ENCODE measurements around the gene DENND6B. TPM values are rescaled to one million over a fixed set of nuclear protein-coding genes. Genes with fewer than 3 reads are reported as not detected.

The DENND6B gene
- total RNA-seq, 1 experiment from 2014 or later: 11.0 TPM

DNA sequence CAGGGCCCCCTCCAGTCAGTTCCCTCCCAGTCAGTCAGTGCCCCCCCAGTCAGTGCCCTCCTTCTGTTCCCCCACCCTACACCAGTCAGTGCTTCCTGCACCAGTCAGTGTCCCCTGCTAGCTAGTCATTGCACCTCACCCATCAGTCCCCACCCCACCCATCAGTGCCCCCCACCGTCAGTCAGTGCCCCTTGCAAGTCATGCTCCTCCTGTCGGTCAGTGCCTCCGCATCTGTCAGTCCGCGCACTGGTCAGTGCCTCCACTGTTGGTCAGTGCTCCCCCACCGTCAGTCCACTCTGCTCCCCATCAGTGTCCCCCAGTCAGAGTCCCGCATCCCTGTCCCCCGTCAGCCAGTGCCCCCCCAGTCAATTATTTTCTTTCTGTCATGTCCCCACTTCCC is 19.7 kb upstream of the DENND6B start (continued):
- no peak for TF ChIP-seq ATF3 (IDR thresholded peaks at IDR 0.05)

DNA sequence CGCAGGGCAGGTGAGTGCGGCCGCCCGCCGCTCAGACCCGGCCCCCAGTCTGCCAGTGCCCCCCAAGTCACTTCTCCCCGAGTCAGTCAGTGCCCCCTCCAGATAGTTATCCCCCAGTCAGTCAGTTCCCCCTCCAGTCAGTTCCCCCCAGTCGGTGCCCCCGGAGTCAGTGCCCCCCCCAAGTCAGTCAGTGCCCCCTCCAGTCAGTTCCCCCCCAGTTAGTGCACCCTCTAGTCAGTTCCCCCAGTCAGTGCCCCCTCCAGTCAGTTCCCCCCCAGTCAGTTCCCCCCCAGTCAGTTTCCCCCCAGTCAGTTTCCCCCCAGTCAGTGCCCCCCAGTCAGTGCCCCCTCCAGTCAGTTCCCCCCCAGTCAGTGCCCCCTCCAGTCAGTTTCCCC is 16.7 kb upstream of the DENND6B start:
- no TSS peak for BruUV-seq (replicated peaks)
- H3K4me3 ChIP-seq (replicated peaks in 1 of 2; ENCODE audit: low read depth in 1 of 2, low read length in 2 of 2): peak overlapping the region; percentile 57 to 73
- no peaks in the 10 kb centered on the region; a peak in 1 of 4 replicates for H3K36me3 ChIP-seq (ENCODE audit: control insufficient read depth in 1 of 2, insufficient read depth in 2 of 2, low read length in 2 of 2)
- peak overlapping the region; percentile 65 for H3K4me2 ChIP-seq (ENCODE audit: low read length)
- H3K4me1 ChIP-seq (ENCODE audit: control insufficient read depth in 1 of 2, insufficient read depth in 2 of 2, low read length in 2 of 2): peaks cover 4 to 12% of the 10 kb centered on the region in 2 experiments
- POLR2A ChIA-PET: no interaction called here
- 0 out of 2 replicates have a peak, but pooled peaks cover 4% of the 10 kb centered on the region for H4K20me1 ChIP-seq (ENCODE audit: insufficient read depth)
- no peak overlapping the region for H2AFZ ChIP-seq (ENCODE audit: low read depth, low read length, poor library complexity, severe bottlenecking)
- CTCF ChIA-PET: interaction anchor here (0.7 kb wide), 2 partner anchors 47 to 91 kb away, joined by 3 to 4 read pairs; no protein-coding TSS in a partner anchor
- no peaks in the 10 kb centered on the region for H3K27me3 ChIP-seq (ENCODE audit: insufficient read depth, low read length)
- peaks cover 30% of the 10 kb centered on the region for H3K79me2 ChIP-seq (ENCODE audit: insufficient read depth, low read length)
- H3K9ac ChIP-seq (ENCODE audit: low read length): peak overlapping the region; percentile 90
- RAD21 ChIA-PET (ENCODE audit: low non-redundant PET in 1 of 2, low total read pairs in 2 of 2, uncharacterized antibody in 2 of 2, unreplicated experiment in 2 of 2): no interaction called here
- intact Hi-C loops (cut with micrococcal nuclease): no loop called here
- H3K9me2 ChIP-seq (ENCODE audit: insufficient read depth): no peaks in the 10 kb centered on the region
- TF ChIP-seq EGR1 (IDR thresholded peaks at IDR 0.05; ENCODE audit: low read depth): no peak
- TF ChIP-seq ZFX (IDR thresholded peaks at IDR 0.05): peak; percentile 3; the same call in 1 of the 2 replicates
- no peak for TF ChIP-seq POLR2AphosphoS5 (IDR thresholded peaks at IDR 0.05; ENCODE audit: low read depth, low read length)
- peaks cover 0 to 11% of the 10 kb centered on the region in 2 experiments; a peak in 1 of 4 replicates for H3K9me3 ChIP-seq (ENCODE audit: control insufficient read depth in 1 of 2, insufficient read depth in 1 of 2, low read depth in 1 of 2, low read length in 2 of 2)
- no peak for DNase-seq (ENCODE audit: low read depth, low spot score)
- peak overlapping the region; percentile 87 for H3K27ac ChIP-seq (ENCODE audit: low read depth, low read length)
- no peak for ATAC-seq

GRCh38 chr22:50342651-50343540 is 16.1 kb upstream of the DENND6B start, which contains the start of gene PPP6R2:
TSS of gene PPP6R2 (plus strand) at chr22:50343327. CDS start at chr22:50393909, 50,582 bp downstream.
- Histone ChIP-seq H3K36me3 (ENCODE audit: control insufficient read depth in 1 of 2, insufficient read depth in 2 of 2, low read length in 2 of 2) (no peaks in the 10 kb centered on the region; a peak in 1 of 4 replicates), H3K9me2 (ENCODE audit: insufficient read depth) (no peaks in the 10 kb centered on the region), H3K4me2 (ENCODE audit: low read length) (peak within 1 kb of the TSS; percentile 93), H3K4me1 (ENCODE audit: control insufficient read depth in 1 of 2, insufficient read depth in 2 of 2, low read length in 2 of 2) (peaks cover 4 to 12% of the 10 kb centered on the region in 2 experiments), H3K79me2 (ENCODE audit: insufficient read depth, low read length) (peaks cover 24% of the 10 kb centered on the region), H3K9ac (ENCODE audit: low read length) (peak within 1 kb of the TSS; percentile 90), H3K27me3 (ENCODE audit: insufficient read depth, low read length) (no peaks in the 10 kb centered on the region), H3K27ac (ENCODE audit: low read depth, low read length) (peak within 1 kb of the TSS; percentile 87), H2AFZ (ENCODE audit: low read depth, low read length, poor library complexity, severe bottlenecking) (no peak within 1 kb of the TSS), H3K4me3 (replicated peaks in 1 of 2; ENCODE audit: low read depth in 1 of 2, low read length in 2 of 2) (peak within 1 kb of the TSS; percentile 57 to 73), H3K9me3 (ENCODE audit: control insufficient read depth in 1 of 2, insufficient read depth in 1 of 2, low read depth in 1 of 2, low read length in 2 of 2) (peaks cover 0 to 16% of the 10 kb centered on the region in 2 experiments; a peak in 1 of 4 replicates), H4K20me1 (ENCODE audit: insufficient read depth) (no peaks in the 10 kb centered on the region)
- 0 out of 2 replicates have a peak, but pooled peaks have one; percentile 9 for TF ChIP-seq CBX3 (IDR thresholded peaks at IDR 0.05; ENCODE audit: low read depth)
- TF ChIP-seq MAX (IDR thresholded peaks at IDR 0.05): peak; percentile 66
- peak; percentile 68; the same call in 1 of the 2 replicates for TF ChIP-seq ZFX (IDR thresholded peaks at IDR 0.05)
- peak; percentile 86 for TF ChIP-seq POLR2AphosphoS5 (IDR thresholded peaks at IDR 0.05; ENCODE audit: low read depth, low read length)
- no peak; the same call in 1 of the 2 replicates for TF ChIP-seq SIN3A (IDR thresholded peaks at IDR 0.05; ENCODE audit: low read depth)
- no peak for TF ChIP-seq ATF3 (IDR thresholded peaks at IDR 0.05)
- TF ChIP-seq YY1 (IDR thresholded peaks at IDR 0.05; ENCODE audit: extremely low read depth, insufficient replicate concordance, low read depth, low read length): peak; percentile 90
- TF ChIP-seq ZNF274 (IDR thresholded peaks at IDR 0.05; ENCODE audit: low read depth, low read length): no peak
- no peak for TF ChIP-seq EGR1 (IDR thresholded peaks at IDR 0.05; ENCODE audit: low read depth)
- ChIA-PET RAD21 (ENCODE audit: low non-redundant PET in 1 of 2, low total read pairs in 2 of 2, uncharacterized antibody in 2 of 2, unreplicated experiment in 2 of 2) (interaction anchor here (1.1 to 1.4 kb wide), 2 partner anchors 80 to 90 kb away, joined by 4 to 5 read pairs; no protein-coding TSS in a partner anchor), POLR2A (no interaction called here), CTCF (interaction anchor here (0.7 to 2.7 kb wide), 9 partner anchors 12 to 91 kb away, joined by 3 to 17 read pairs (median 4); partner anchors contain the start of gene HDAC10)
- DNase-seq (ENCODE audit: low read depth, low spot score) (no peak), ATAC-seq (peak; percentile 92)
- intact Hi-C loops (cut with micrococcal nuclease): loop anchor here (1.0 kb wide), 3 partner anchors 69 to 102 kb away; no protein-coding TSS in a partner anchor
- TSS peak; percentile 72 for BruUV-seq (replicated peaks)
